HG03103 (cell line): ENCODE measurements around the gene CHP1.
"Not testable (repeated sequence)": the region's sequence is repeated elsewhere in the genome, so short reads cannot be mapped to it uniquely, and the experiment has no call there.

Source experiments
- ATAC-seq: cut with Tn5 transposase; IDR thresholded peaks from one replicate; pipeline ENCODE4 v1.9.1; 2021; ENCODE audit warnings: low read depth; ENCODE audit not compliant: unreplicated experiment

The CHP1 gene

DNA sequence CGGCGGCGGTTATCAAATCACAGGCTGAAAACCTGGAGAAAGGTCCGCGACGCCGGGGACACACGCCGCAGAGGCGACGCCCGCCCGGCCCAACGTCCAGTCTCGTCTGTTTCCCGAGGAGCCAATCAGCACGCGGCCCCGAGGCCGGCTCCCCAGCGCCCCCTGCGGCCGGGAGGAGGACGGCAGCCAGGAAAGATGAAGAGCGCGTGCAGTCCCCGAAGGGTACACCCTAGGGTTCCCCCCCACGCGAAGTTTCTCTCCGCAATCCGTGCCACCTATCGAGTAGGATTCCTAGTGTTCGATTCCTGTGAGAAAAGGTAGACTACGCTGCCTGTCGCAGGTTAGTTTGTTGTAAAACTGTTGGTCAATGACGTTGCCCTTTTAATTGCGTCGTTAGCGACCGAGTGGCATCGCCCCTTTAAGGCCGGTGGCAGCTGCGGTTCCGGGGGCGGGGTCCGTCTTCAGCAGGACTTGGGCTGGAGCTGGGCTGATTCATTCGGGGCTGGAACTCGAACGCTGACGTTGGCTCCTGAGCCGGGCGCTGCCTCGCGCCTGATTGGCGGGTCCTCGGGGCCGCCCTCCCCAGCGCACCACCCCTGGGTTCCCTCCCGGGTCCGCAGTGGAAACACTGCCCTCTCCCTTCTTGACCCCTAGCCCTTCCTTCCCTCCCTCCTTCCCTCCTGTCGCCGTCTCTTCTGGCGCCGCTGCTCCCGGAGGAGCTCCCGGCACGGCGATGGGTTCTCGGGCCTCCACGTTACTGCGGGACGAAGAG is at the start of gene CHP1, which contains the start of gene EXD1:
Gene CHP1 (plus strand): TSS at position 619 of the 772 bp plus-strand sequence. CDS start 115 bp downstream, at position 734.
Gene EXD1 (minus strand): TSS at position 108 of the 772 bp plus-strand sequence. CDS start 4,182 bp downstream, outside the sequence.
- peak; percentile 94 for ATAC-seq

DNA sequence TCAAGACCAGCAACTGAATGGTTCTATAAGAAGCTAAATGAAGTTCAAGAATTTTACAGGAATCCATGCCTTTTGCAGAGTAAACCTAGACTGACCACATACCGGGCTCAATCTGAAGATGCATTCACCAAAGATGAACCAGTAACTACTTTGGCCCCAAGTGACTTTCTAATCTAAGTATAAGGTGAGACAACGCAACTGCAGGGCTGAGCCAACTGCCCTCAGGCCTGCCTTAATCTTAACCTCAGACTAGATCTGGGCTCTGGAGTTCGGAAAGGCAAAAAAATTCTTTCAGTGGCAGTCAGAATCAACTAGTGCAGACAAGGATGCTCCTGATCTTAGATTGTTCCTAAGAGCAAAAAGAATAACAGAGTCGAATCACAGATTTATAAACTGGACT is 48.8 kb upstream of the CHP1 start:
- ATAC-seq, result no peak

DNA sequence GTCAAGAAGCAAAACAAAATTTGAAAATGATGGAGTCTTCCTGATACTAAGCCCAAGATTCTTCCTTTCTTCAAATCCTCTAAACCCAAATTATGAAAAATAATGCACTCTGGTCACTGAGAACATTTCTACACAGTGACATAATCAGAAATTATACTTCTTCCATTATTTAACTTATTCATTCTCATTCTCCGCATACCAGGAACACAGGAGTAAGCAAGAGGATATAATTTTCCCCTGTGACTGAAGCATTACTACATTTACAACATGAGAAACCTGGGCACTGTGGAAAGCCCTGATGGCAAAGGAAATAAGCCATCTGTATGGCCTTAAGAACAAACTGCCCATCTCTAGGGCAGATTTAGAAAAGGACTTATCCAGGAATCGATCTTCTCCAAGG is 47.5 kb upstream of the CHP1 start:
- ATAC-seq, result no peak

DNA sequence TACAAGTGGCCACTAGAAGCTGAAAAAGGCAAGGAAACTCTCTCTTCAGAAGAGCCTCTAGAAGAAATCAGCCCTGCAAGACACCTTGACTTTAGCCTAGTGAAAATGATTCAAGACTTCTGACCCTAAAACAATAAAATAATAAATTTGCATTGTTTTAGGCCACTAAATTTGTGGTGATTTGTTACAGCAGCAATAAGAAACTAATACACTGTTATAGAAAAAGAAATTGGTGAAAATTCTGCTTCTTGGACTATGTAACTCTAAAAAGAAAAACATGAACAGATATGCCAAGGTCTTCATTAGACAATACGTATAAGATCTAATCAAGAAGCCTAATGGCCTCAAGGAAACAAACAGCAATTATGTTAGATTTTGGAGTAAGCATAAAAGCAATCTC is 36.6 kb upstream of the CHP1 start:
- ATAC-seq, result no peak

DNA sequence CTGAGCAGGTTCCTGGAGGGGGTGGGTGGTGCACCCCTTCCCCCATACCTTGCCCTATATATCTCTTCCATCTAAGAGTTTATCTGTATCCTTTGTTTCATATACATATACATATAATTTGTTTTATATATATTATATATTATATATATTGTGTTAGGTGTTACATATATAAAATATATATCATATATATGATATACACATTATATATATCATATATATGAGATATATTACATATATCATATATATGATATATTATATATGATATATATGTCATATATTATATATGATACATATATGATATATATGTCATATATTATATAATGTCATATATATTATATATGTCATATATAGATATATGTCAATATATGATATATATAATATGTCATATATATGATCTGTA is 31.6 kb upstream of the CHP1 start:
- no peak for ATAC-seq

GRCh38 chr15:41203395-41203794 is 27.7 kb upstream of the CHP1 start:
- no peak for ATAC-seq

DNA sequence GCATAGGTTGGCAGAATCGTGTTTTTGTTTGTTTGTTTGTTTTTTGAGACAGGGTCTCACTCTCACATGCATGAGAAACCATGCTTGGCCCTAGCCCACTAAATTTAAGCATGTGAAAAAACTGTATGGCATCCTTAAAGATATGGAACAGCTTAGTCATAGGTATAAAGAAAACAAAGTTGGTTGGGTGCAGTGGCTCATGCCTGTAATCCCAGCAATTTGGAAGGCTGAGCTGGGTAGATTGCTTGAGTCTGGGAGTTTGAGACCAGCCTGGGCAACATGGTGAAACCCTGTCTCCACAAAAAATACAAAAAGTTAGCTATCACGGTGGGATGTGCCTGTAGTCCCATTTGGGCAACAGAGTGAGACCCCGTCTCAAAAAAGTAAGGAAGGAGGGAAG is 25.8 kb upstream of the CHP1 start:
- no peak for ATAC-seq

GRCh38 chr15:41207687-41208448 is 23.2 kb upstream of the CHP1 start:
- ATAC-seq, result no peak

- ATAC-seq, result no peak
Measured at GRCh38 chr15:41215708-41216107, 15.4 kb upstream of the CHP1 start.

DNA sequence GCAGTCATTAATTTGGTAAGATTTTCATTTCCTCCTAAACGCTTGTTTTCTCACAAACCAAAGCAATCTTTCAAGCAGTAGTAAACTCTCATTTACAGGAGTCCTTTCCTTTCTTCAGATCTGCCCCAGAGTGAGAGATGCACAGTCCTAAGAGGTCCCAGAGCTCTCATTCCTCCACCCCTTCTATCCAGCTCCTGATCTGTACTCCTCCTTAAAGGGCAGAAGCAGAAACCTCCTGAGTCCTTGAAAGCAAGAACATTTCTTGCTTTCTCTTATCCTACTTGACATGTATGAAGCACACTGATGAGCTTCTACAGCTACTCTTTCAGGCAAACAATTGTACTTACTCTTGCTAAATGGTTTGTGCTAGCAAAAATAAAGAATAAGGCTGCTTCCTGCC is 12.2 kb upstream of the CHP1 start:
- ATAC-seq, result no peak

- ATAC-seq, result no peak
Measured at GRCh38 chr15:41219381-41219780, 11.7 kb upstream of the CHP1 start.

- ATAC-seq, result no peak
Measured at GRCh38 chr15:41230345-41230649, 771 bp upstream of the CHP1 start.

DNA sequence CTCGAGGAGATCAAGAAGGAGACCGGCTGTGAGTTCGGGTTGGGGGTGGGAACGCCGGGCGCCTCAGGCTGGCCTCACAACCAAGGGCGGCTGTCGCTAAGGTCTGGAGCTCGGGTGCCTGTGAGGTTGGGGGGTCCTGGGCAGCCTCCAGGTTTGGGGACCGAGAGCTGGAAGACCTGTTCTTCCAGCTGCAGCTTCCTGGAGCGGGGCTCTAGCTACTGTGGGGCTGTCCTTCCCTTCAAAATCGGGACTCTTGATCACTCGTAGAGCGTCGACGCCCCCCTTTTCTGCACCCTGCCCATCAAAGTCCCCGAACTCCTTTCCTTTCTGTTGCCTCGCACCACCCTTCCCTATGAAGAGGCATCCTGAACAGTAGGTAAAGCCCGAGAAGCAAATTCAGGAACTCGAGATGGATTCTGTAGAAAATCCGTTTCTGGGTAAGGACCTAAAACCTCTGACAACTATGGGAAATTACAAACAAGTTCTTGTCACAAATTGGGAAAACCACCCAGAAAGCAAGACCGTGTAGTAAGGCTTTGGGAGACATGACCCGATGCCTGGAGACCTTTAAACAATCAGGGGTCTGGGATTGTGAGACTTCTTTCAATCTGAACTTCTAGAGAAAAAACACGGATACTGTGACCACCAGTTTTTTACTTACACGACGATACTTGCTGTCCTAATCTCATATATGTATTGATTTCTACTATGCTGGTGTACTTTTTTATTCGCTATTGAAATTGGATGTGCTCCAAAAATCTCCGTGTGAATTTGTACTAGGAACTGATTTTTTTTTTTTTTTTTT is 556 bp downstream of the CHP1 start:
- ATAC-seq, result peak; percentile 34

GRCh38 chr15:41233367-41233771 is 2.3 kb downstream of the CHP1 start:
- no peak for ATAC-seq

DNA sequence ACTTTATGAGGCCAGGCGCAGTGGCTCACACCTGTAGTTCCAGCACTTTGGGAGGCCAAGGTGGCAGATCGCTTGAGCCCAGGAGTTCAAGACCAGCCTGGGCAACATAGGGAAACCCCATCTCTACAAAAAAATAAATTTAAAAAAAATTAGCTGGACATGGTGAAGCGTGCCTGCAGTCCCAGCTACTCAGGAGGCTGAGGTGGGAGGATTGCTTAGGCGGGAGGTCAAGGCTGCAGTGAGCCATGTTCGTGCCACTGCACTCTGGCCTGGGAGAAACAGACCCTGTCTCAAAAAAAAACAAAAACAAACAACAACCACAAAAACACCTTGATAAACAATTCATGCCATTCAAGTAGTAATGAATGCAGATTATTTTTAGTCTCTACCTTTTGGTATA is 4.2 kb downstream of the CHP1 start:
- not testable (repeated sequence) for ATAC-seq

DNA sequence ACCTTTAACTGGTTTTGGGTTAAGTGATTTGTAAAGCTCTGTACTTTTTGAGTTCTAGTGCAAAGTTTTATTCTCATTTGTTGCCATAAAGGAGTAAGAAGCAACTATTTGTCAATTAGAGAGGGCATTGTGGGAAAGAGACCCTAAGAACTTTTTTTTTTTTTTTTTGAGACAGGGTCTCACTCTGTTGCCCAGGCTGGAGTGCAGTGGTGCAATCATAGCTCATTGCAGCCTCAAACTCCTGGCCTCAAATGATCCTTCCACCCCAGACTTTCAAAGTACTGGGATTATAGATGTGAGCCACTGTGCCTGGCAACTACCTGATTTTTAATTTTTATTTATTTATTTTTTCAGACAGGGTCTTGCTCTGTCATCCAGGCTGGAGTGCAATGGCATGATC is 4.9 kb downstream of the CHP1 start:
- no peak for ATAC-seq

- no peak for ATAC-seq
Measured at GRCh38 chr15:41238100-41238499, 7.0 kb downstream of the CHP1 start.

DNA sequence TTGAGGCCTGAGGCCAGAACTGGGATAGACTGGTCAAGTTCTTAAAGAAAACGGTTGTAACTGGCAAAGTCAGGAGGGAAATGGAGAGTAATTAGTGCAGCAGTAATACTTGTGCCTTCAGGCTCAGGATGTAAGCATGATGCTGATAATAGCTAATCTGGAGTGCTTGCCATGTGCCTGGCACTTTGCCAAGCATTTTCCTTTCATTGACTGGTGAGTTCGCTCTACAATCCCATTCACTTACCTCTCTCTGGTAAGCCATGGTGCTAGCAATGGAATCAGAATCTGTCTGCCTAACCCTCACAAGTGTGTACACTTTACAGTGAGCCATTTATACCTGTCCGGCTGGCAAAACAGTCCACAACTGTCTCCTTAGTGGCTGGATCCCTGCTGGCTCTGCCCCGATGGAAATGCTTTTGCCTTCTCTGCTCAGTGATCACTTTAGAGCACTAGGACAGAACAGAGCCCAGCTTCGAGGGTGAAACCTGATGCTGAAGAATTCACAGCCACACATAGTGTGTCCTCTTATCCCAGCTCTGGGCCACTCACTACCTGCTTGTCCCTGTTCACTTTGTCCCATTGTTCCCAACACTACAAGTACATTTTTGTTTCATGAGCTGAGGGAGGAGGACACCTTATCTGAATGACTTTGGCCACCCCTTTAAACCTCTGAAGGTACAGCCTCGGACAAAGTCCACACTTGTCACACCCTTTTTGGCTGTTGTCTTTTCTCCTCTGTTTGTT is 10.3 kb downstream of the CHP1 start:
- ATAC-seq, result no peak

DNA sequence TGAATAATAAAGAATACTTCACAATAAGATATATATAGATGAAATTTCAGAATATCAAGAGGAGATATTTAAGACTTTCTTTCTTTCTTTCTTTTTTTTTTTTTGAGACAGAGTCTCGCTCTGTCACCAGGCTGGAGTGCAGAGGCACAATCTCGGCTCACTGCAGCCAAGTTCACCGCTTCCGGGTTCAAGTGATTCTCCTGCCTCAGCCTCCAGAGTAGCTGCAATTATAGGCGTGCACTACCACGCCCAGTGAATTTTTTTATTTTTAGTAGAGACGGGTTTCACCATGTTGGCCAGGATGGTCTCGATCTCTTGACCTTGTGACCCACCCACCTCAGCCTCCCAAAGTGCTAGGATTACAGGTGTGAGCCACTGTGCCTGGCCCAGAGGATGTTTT is 19.7 kb downstream of the CHP1 start:
- ATAC-seq, result not testable (repeated sequence)

- ATAC-seq, result no peak
Measured at GRCh38 chr15:41251411-41251810, 20.3 kb downstream of the CHP1 start.

- ATAC-seq, result no peak
Measured at GRCh38 chr15:41254560-41254959, 23.5 kb downstream of the CHP1 start.
